GM19099 (cell line): ENCODE measurements around the gene HTR6.

Experiments
- POLR2A ChIP-seq: IDR thresholded peaks from 3 replicates; pipeline ENCODE4 v1.6.1; 2011; ENCODE audit warnings: low read depth; ENCODE audit not compliant: insufficient read length; ENCODE audit errors: extremely low read depth

Gene HTR6

DNA sequence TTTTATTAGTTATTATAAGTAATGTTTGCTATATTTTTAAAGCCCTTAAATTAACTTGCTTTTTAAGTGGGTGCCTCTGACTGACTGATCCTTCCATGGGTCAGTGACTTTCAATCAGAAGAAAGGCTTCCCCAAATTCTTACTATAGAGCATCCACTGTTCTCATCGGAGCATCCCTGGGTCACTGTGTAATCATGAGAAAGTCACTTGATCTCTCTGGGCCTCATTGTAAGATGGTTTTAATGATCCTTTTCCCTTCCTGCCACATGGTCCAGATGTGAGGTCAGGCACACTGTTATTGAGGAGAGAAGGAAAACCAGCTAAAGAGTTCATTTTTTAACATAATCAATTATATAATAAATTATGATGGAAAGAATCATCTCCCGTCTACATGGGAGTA is 31.6 kb upstream of the HTR6 start:
- TF ChIP-seq POLR2A: no peak

DNA sequence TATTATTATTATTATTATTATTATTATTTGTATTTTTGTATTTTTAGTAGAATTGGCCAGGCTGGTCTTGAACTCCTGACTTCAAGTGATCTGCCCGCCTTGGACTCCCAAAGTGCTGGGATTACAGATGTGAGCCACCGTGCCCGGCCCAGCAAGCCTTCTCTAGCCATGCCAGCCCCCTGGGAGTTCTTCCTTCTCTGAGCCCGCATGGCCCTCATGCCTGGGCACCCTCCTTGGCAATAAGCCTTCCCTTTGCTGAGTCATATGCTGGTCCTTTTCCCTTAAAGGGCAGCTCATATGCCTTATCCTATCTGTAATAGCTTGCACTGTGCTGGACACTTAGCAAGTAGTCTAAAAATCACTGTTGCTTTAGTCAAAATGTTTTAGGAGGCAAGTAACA is 29.0 kb upstream of the HTR6 start:
- no peak for TF ChIP-seq POLR2A

GRCh38 chr1:19636065-19636464 is 28.6 kb upstream of the HTR6 start:
- TF ChIP-seq POLR2A: no peak

DNA sequence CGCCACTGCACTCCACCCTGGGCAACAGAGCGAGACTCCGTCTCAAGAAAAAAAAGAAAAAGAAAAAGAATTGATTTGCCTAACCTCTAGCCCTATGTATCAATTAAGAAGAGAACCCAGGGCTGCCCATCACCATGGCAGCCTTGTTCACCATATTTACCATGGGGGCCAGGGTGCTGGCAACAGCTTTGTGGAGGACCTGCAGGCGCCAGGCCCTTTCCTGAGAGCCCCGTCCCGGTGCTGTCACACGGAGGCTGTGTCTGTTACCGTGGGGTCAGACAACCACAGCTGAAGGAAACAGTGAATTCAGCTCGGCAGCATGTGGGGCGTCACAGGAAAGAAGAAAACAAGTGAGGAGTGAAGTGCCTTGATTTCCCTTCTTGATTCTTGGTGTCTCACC is 27.1 kb upstream of the HTR6 start:
- no peak for TF ChIP-seq POLR2A

DNA sequence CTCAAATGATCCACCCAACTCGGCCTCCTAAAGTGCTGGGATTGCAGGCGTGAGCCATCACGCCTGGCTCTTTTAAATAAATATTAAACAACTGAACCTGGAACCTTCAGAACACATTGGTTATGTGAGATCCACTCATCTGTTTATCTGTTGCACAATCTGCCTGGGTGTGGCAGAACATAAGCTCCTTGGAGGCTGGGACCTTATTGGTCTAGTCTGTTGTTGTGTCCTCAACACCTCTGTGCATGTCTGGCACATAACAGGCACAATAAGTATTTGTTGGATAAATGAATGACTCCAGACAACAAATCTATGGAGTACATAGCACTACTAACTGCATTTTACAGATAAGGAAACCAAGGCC is 24.7 kb upstream of the HTR6 start:
- no peak for TF ChIP-seq POLR2A

DNA sequence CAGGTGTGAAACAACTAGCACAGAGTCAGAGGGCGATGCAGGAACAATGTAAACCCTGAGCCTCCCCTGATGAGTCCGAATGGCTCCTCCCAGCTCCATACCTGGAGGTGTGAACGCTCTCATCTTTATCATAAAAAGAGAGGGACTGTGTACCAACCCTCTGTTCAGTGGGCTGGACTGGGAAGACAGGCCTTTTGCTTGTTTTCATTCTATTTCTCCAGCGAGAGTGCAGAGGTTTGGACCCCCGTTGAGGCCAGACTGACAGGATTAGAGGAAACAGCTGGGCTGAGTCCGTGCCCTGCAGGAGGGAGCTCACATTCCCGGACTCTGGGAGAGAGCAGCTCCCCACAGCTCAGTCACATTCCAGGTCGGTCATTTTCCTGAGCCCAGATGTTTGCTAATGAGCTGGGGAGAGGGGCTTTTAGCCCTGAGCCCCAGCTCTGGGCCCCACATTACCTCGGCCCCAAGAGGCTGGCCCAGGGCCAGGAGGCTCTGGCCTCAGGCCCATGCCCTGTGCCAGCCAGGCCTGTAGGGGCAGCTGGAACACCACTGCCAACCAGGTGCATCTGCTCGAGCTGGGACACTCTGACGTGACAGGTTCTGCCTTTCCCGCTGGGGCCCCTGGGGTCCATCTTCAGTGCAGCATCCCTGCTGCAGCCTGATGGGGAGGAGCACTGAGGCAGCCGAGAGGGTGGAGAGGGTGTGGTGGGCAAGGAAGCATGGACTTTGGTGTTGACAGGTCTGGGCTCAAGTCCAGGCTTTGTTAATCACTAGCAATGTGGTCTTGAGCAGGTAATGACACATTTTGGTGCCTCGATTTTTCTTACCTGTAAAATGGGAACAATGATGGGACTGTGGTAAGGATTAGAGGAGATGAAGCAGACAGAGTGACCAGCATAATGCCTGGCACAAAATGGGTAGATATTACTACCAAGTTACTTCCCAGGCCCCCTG is 24.0 kb upstream of the HTR6 start:
- no peak for TF ChIP-seq POLR2A

DNA sequence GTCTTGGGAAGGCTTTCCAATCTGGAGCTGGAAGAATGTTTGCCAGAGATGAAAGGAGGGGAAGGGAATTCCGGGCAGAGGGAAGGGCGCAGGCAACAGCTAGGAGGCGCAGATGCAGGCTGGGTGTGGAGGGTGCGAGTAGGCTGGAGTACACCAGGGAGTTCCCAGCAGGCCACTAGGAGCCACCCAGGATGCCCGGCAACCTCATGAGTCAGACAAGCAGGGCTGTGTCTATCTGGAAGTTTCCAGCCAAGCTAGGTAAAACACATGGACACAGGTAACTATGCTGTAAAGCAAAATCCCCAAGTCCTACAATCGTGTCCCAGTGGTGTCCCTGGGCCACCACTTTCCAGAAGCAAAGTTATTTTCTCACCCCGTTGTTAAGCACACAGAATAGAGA is 21.6 kb upstream of the HTR6 start:
- TF ChIP-seq POLR2A: no peak

DNA sequence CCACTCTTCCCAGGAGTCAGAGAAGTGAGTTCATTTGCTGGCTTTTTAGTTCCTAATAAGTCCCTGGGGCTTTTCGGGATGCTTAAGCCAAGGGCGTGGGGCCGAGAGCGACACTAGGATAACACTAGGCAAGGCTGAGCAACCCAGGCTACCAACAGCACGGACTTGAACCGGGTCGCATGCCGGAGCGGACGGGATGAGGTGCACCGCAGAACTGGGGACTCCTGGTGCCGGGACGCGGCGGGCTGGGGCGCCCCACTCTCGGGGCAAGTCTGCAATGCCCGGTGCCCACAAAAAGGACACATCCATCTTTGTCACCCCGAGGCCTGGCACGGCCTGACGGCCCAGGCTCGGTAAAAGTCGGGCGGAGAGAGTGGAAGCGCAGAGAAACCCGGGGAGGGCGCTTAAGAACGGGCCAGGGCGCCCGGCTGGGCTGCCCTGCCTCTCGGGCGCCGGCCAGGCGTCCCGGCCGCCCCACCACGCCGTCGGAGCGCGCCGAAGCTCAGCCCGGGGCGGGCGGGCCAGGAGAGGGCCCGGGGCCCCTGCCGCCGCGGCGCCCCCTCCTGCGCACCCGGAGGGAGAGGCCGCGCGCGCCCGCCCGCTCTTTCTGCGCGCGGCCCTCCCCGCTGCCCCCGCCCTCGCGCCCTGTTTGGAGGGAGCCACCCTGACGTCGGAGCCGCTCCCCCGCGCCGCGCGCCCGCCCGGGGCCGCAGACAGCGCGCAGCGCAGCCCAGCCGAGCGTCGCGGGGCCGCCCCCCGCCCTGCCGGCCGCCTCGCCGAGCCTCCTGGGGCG is 20.9 kb upstream of the HTR6 start, which contains the start of gene NBL1:
TSS of gene NBL1 (plus strand) at position 710 of the 793 bp plus-strand sequence. CDS start 10,720 bp downstream, outside the sequence.
- TF ChIP-seq POLR2A: no peak

DNA sequence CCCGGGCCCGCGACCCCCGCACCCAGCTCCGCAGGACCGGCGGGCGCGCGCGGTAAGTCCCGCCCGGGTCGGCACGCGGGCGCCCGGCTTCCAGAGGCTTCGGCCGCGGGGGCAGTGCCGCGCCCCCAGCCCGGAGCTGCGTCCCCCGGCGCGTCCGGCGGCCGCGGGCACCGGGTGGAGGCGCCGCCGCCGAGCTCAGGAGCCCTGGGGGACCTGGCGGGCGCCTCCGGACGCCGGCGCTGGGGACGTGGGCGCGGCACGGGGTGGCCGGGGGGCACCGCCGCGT is 20.3 kb upstream of the HTR6 start:
- TF ChIP-seq POLR2A: no peak

DNA sequence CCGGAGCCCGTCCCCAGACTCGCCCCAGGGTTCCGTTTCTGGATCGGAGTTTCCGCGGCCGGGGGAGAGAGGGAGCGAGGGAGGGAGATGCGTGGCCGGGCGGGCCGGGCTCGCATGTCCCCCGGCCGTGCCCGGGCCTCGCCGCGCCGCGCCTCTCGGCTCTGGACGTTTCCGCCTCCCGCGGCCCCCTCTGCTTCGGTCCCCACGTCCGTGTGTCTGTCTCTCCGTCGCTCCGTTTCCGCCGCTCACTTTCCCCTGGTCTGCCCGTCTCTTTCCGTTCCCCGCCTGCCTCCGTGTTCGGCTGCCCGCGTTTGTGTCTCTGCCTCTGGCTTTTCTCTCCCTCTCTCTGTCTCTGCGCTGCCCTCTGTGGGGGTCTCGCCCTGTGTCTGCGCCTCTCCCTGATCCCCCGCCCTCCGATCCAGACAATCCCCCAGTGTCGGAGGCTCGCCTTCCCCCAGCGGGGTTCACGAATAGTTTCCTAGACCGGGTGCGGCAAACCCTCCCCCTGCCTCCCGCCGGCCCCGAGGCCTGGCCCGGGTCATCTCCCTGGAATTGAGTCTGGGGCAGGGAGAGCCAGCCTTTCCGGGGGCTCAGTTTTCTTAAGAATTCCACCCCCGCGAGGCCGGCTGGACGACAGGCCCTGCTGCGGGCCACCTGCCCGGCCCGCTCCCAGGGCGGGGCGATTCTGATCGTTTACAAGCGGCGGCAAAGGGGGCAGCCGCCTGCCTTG is 19.8 kb upstream of the HTR6 start:
- no peak for TF ChIP-seq POLR2A

GRCh38 chr1:19645411-19646251 is 19.0 kb upstream of the HTR6 start:
- TF ChIP-seq POLR2A: no peak

DNA sequence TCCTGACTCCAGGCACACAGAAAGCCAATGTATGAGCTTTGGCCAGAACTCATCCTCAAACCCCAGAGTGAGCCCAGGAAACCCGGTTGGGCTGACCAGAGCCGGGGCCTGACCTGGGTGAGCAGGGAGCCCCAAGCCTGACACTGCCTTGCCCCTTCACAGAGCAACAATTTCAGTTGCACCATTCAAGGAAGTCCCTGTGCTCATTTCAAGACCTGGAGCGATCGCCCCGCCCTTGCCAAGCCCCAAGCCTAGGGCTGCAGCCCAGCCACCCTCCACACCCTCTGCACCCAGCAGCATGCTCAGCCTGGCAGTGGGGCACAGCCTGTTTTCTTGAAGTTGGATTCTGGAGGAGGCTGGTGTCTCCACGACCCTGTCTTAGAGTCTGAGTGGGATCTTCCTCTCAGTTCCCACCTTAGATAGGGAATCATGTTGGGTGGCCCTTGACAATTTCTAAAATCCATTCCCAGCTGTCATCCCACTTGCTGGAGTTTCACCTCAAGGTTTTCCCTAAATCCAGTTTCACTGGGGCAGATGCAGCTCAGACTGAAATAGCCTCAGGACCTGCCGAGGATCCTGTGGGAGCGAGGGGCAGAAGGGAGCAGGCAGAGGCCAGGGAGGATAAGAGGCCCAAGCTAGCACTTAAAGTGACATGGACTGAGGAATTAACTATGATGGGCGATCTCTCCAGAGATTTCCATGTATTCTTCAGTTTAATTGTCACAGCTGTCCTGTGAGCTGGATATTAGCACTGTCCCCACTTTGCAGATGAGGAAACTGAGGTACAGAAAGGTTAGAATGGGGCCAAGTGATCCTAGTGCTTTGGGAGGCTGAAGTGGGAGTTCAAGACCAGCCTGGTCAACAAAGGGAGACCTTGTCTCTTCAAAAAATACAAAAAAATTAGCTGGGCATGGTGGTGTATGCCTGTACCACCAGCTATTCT is 18.0 kb upstream of the HTR6 start:
- no peak for TF ChIP-seq POLR2A

DNA sequence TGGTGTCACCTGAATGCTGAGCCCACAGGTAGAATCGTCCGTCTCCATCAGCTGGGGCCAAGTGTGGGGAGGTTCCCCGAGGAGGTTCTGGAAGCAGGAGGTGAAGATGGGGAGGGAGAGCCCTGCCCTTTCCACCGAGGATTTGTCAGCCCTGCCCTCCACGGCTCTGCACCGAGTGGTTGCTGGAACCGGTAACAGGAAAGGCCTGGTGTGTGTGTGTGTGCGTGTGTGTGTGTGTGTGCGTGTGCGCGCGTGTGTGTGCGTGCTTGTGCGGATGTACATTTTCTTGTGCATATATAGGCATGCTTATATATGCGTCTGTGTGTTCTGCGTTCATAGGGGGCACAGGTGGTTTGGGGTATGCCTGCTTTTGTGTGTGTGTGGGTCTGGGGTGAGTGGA is 17.0 kb upstream of the HTR6 start:
- no peak for TF ChIP-seq POLR2A
